Brain microvascular endothelial cell (primary cell): ENCODE data around the gene TNFRSF18.

Experiments used
- DNase-seq: peaks from one replicate; pipeline ENCODE4 v3.0.0-alpha.2; 2020
- H3K27ac ChIP-seq: fragments of 250-450 bp; sonication (Bioruptor Pico); 2 replicates; pipeline ENCODE4 v1.5.1; 2020; ENCODE audit warnings: mild to moderate bottlenecking, moderate library complexity
- H3K27me3 ChIP-seq: fragments of 250-450 bp; sonication (Bioruptor Pico); replicated peaks from 2 replicates; pipeline ENCODE4 v1.5.1; 2020; ENCODE audit warnings: mild to moderate bottlenecking
- H3K36me3 ChIP-seq: fragments of 250-450 bp; sonication (Bioruptor Pico); replicated peaks from 2 replicates; pipeline ENCODE4 v1.5.1; 2020; ENCODE audit warnings: mild to moderate bottlenecking
- H3K4me3 ChIP-seq: 2 replicates; pipeline ENCODE4 v1.5.1; 2011; ENCODE audit warnings: low read depth, mild to moderate bottlenecking, control low read depth, low read length, moderate library complexity
- in situ Hi-C: cut with HindIII; loops from 2 replicates; pipeline ENCODE4 v1.10.0; 2017; ENCODE audit warnings: low sequenced_read_pairs, low pct_ligation_motif_present
- TF ChIP-seq, protein P1 (sequence below): IDR thresholded peaks from 2 replicates; pipeline ENCODE4 v1.5.1; 2011; ENCODE audit warnings: low read depth, mild to moderate bottlenecking, moderate library complexity, low read length, control low read depth, inconsistent platforms; ENCODE audit errors: missing control alignments

Gene TNFRSF18

DNA sequence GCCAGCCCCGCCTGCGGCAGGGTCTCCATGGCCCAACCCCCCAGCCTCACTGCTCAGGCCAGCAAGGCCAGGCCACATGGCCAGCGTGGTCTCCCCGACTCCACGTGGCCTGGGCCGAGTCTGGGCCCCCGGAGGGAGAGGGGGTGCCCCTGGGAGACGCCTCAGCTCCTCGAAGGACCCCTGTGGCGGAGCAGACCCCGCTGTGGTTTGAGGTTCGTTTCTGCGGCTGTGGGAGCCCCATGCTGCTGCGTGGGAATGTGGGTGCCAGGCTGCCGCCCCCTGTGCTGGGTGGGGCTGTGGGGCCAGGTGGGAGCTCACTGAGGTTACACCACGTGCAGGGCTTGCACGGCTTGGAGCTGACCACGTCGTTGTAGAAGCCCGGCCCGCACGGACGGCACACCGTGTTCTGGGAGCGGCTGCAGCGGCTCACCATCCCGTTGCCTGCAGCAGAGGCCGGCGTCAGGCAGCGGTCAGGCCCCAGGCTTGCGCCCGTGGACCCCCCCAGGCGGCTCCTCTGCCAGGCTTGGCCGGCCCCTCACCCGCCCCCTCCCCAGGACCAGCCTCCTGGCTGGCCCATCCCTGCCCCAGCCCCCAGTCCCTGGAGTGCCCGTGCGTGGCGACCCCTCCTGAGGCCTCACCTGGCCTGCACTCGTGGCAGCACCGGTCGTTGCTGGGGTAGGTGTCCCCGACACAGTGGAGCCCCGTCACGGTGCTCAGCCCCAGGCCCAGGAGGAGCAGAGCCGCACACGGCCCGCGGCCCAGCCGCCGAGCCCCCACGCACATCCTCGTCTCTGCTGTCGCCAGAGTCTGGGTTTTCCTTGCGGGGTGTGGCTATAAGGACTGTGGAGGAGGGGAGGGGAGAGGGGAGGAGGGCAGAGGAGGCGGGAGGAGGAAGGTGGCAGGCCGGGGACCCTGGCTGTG lies 7.2 kb upstream of the TNFRSF18 start, which contains the start of gene TNFRSF4:
TSS of gene TNFRSF4 (minus strand) at position 809 of the 921 bp plus-strand sequence. CDS start at position 783, 26 bp downstream.
- DNase-seq: no peak
- in situ Hi-C loops: no loop called here
- TF ChIP-seq, protein P1, sequence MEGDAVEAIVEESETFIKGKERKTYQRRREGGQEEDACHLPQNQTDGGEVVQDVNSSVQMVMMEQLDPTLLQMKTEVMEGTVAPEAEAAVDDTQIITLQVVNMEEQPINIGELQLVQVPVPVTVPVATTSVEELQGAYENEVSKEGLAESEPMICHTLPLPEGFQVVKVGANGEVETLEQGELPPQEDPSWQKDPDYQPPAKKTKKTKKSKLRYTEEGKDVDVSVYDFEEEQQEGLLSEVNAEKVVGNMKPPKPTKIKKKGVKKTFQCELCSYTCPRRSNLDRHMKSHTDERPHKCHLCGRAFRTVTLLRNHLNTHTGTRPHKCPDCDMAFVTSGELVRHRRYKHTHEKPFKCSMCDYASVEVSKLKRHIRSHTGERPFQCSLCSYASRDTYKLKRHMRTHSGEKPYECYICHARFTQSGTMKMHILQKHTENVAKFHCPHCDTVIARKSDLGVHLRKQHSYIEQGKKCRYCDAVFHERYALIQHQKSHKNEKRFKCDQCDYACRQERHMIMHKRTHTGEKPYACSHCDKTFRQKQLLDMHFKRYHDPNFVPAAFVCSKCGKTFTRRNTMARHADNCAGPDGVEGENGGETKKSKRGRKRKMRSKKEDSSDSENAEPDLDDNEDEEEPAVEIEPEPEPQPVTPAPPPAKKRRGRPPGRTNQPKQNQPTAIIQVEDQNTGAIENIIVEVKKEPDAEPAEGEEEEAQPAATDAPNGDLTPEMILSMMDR: no peak
- Histone ChIP-seq H3K36me3 (peaks cover 24% of the 10 kb centered on the region), H3K4me3 (no peak within 1 kb of the TSS), H3K27ac (no peak within 1 kb of the TSS), H3K27me3 (no peaks in the 10 kb centered on the region)

DNA sequence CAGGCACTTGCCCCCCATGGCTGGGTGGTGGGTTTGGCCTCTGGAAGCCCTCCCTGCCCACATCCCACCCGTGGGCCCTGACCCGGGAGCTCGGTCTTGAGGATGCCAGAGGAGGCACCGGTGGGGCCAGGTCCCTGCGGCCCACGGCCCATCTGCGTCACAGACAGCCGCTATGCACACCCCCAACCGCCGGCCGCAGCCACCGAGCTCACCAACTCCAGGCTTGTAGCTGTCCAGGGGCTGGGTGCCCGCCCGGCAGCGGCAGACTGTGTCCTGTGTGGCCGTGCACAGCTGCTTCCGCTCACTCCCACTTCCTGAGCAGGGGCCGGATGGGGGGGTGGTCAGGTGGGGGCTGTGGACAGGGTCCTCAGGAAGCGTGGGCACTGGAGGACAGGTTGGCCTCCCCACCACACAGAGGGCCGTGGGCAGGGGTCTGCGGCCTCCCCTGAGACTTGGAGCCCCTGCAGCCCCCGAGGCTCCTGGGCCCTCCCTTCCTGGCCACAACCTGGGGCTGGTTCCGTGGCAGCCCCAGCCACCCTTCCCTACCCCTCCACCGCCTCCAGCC lies 6.5 kb upstream of the TNFRSF18 start:
- TF ChIP-seq, protein P1: no peak
- Histone ChIP-seq H3K4me3 (no peak overlapping the region), H3K27ac (no peak overlapping the region), H3K27me3 (no peaks in the 10 kb centered on the region), H3K36me3 (peaks cover 17% of the 10 kb centered on the region)
- in situ Hi-C loops: no loop called here
- DNase-seq: no peak

DNA sequence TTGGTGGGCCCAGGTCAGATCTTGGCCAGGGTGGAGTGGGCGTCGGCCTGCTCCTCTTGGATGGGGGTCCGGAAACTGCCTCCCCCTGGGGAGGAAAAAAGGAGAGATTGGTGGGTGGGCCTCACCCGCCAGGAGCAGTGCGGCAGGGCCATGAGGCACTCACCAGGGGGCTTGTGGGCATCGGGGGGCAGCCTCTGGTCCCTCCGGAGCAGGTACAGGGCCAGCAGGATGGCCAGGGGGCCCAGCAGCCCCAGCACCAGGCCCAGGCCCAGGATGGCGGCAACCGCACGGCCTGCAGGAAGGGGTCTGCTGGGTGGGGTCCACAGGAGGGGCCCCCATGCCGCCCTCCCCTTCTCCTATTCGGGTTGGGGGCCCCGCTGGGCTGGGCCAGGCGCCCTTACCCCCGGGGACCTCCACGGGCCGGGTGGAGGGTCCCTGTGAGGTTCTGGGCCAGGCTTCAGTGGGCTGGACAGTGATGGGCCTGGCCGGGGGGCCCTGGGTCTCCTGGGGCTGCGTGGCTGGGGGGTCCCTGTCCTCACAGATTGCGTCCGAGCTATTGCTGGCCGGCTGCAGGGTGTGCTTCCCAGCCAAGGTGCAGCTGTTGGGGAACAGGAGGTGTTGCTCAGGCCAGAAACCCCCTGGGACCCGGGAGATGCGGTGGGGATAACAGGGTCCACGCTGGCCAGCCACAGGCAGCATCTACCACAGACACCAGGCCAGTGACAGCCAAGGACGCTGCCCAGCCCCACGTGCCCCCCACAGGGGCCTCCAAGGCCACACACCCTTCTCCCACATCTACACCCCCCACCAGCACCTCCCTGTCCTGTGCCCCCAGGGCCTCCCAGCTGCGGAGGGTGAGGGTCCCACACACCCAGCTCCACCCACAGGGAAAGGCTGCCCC lies 5.4 kb upstream of the TNFRSF18 start:
- in situ Hi-C loops: no loop called here
- Histone ChIP-seq H3K36me3 (peaks cover 6% of the 10 kb centered on the region), H3K27me3 (peaks cover 2% of the 10 kb centered on the region), H3K27ac (no peak overlapping the region), H3K4me3 (no peak overlapping the region)
- TF ChIP-seq, protein P1: no peak
- DNase-seq: no peak

DNA sequence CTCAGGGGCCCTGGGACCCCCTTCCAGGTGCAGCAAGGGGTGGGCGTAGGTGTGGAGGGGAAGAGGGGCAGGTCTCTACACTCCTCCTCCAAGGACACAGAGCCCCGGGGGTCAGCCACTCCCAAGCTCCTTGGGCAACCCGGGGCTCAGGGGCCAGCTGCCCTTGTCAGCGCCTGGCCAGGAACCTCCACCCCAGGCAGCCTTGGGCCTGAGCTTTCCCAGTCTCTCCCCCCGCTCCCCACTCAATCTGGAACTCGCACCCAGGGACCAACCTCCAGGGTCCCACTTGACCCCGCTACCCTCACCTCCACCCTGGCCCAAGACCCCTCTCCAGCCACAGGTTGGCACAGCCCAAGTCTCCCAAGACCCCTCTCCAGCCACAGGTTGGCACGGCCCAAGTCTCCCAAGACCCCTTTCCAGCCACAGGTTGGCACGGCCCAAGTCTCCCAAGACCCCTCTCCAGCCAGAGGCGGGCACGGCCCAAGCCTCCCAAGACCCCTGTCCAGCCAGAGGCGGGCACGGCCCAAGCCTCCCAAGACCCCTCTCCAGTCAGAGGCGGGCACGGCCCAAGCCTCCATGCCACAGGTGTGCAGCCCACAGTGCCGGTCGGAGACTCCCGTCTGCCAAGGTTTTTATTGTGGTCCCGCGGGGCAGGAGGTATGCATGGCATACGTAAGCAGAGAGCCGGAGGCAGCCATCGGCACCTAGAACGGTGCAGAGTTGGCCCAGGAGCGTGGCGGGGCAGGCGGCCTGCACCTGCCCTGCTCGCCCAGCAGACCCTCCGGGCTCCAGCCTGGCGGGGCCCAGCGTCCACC lies 4.5 kb upstream of the TNFRSF18 start:
- in situ Hi-C loops: no loop called here
- H3K4me3 ChIP-seq: no peak overlapping the region
- no peaks in the 10 kb centered on the region for H3K36me3 ChIP-seq
- H3K27me3 ChIP-seq: peaks cover 7% of the 10 kb centered on the region
- DNase-seq: no peak
- no peak overlapping the region for H3K27ac ChIP-seq
- TF ChIP-seq, protein P1: no peak
